Measurements from ENCODE around the gene MVB12B.

DNA sequence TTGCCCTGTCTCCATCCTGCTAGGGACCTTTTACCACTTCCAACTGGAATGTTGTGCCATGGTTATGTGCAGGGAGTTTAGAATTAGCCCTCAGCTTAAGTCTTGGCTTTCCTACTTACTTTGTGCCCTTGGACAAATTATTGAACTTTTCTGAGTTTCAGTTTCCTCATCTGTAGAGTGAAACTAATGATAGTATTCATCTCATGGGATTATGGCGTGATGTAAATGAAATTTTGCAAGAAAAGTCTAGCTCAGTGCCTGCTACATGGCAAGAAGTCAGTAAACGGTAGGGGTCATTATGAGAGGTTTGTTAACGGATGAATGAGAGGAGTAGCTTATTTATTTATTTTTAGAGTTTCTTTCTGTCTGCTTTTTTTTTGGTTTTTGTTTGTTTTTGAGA lies 1.8 kb downstream of the MVB12B start:
- TF ChIP-seq POLR2AphosphoS5 (IDR thresholded peaks at IDR 0.05; ENCODE audit: borderline replicate concordance, low read depth, low read length) (no peak), EZH2 (IDR thresholded peaks at IDR 0.05) (no peak)
